ENCODE data around the gene SH3RF3. TPM values are rescaled to one million over a fixed set of nuclear protein-coding genes. Genes with fewer than 3 reads are reported as not detected.

Gene SH3RF3
- total RNA-seq, 1 donor from 2014 or later, result 7.9 TPM

DNA sequence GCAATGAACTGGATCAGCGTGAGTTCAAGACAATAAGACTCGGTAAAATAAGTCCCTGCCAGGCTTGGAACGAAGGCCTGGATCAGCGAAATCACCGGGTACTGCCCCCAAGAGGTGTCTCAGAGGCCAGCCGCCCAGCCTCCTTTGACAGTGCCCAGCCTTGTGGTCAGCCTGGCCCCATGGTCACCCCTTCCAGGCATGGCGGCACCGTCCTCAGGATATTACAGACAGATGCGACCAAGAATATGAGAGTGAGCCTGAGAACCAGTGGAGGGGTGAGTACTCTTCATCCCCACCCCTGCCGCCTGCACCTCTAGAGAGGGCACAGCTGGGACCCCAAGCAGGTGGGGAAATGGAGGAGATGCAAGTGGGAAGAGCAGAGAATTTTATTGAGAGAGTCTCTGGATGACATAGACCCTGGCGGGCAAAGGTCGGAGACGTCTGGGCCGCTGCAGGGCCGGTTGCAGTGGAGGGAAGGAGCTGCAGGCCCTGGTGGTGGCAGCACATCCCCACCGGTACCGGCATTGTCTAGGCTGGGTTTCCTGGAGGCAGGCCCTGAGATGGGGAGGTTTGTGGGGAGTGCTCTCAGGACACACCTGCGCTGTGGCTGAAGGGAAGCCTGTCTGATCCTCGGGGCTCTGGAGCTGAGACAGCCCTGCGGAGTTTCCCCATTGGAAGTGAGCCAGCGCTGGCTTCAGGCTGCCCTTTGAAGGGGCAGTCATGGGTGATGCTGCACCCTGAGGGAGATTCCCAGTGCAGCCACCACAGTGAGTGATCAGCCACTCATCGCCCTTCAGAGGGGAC lies 294.8 kb downstream of the SH3RF3 start:
- Histone ChIP-seq H3K27ac (replicated peaks) (no peak overlapping the region), H3K36me3 (no peaks in the 10 kb centered on the region), H3K9me3 (replicated peaks) (no peaks in the 10 kb centered on the region), H3K27me3 (ENCODE audit: low read depth) (no peaks in the 10 kb centered on the region), H3K4me1 (no peaks in the 10 kb centered on the region), H3K4me3 (no peak overlapping the region)
- no peak for DNase-seq
- intact Hi-C loops (cut with micrococcal nuclease), result no loop called here
- TF ChIP-seq, protein P1, sequence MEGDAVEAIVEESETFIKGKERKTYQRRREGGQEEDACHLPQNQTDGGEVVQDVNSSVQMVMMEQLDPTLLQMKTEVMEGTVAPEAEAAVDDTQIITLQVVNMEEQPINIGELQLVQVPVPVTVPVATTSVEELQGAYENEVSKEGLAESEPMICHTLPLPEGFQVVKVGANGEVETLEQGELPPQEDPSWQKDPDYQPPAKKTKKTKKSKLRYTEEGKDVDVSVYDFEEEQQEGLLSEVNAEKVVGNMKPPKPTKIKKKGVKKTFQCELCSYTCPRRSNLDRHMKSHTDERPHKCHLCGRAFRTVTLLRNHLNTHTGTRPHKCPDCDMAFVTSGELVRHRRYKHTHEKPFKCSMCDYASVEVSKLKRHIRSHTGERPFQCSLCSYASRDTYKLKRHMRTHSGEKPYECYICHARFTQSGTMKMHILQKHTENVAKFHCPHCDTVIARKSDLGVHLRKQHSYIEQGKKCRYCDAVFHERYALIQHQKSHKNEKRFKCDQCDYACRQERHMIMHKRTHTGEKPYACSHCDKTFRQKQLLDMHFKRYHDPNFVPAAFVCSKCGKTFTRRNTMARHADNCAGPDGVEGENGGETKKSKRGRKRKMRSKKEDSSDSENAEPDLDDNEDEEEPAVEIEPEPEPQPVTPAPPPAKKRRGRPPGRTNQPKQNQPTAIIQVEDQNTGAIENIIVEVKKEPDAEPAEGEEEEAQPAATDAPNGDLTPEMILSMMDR (IDR thresholded peaks at IDR 0.05; ENCODE audit: borderline replicate concordance), result no peak

DNA sequence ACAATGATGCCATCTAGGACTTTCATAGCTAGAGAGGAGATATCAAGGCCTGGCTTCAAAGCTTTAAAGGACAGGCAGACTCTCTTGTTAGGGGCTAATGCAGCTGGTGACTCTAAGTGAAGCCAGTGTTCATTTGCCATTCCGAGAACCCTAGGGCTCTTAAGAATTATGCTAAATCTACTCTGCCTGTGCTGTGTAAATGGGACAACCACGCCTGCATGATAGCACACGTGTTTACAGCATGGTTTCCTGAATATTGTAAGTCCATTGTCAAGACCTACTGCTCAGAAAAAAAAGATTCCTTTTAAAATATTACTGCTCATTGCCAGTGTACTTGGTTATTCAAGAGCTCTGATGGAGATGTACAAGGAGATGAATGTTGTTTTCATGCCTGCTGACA lies 296.4 kb downstream of the SH3RF3 start:
- H3K27me3 ChIP-seq (ENCODE audit: low read depth), result no peaks in the 10 kb centered on the region
- H3K4me3 ChIP-seq, result no peak overlapping the region
- TF ChIP-seq, protein P1 (IDR thresholded peaks at IDR 0.05; ENCODE audit: borderline replicate concordance), result no peak
- intact Hi-C loops (cut with micrococcal nuclease), result no loop called here
- no peaks in the 10 kb centered on the region for H3K36me3 ChIP-seq
- no peaks in the 10 kb centered on the region for H3K9me3 ChIP-seq (replicated peaks)
- no peak for DNase-seq
- H3K27ac ChIP-seq (replicated peaks), result no peak overlapping the region
- no peaks in the 10 kb centered on the region for H3K4me1 ChIP-seq

DNA sequence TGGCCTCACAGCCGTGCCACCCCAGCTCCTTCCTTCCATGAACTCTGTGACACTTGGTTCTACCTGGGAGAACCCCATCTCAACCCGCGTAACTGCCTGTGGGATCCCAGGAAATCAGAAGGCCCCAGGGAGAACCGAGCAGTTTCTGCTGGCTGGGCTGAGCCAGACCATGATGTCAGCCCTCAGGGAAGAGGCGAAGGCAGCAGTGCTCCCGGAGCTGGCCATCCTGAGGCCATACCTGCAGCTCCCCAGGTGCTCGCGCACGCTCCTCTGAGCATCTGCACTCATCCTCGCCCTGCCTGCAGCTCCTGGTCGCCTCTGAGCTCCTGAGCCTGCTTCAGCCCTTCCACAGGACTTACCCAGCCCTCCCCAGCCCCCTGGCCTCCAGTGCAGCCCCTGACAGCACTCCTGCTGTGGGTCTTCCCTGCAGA lies 298.7 kb downstream of the SH3RF3 start:
- intact Hi-C loops (cut with micrococcal nuclease), result no loop called here
- Histone ChIP-seq H3K36me3 (peaks cover 3% of the 10 kb centered on the region), H3K27me3 (ENCODE audit: low read depth) (no peaks in the 10 kb centered on the region), H3K4me1 (no peaks in the 10 kb centered on the region), H3K9me3 (replicated peaks) (no peaks in the 10 kb centered on the region), H3K4me3 (no peak overlapping the region), H3K27ac (replicated peaks) (no peak overlapping the region)
- TF ChIP-seq, protein P1 (IDR thresholded peaks at IDR 0.05; ENCODE audit: borderline replicate concordance), result no peak
- DNase-seq, result no peak

DNA sequence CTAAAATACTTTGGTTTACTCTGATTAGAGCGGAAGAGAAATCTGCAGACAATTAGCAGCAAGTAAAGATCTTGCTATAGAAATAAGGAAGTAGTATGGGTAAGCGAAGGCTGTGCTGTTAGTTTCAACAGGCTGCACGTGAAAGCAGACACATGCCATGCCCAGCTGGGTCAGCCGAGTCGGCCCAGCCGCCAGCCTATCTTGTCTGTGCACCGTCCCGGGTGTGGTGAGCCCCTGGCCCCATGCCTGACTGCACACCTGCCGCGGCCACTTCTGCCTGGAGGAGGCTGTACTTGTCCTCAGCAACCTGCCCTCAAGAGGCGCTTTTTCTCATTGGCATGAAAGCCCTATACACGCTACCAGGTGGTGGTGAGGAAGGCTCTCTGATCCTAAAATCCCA lies 299.3 kb downstream of the SH3RF3 start:
- H3K27ac ChIP-seq (replicated peaks), result no peak overlapping the region
- intact Hi-C loops (cut with micrococcal nuclease), result no loop called here
- no peak for DNase-seq
- no peaks in the 10 kb centered on the region for H3K27me3 ChIP-seq (ENCODE audit: low read depth)
- no peak overlapping the region for H3K4me3 ChIP-seq
- H3K4me1 ChIP-seq, result no peaks in the 10 kb centered on the region
- TF ChIP-seq, protein P1 (IDR thresholded peaks at IDR 0.05; ENCODE audit: borderline replicate concordance), result no peak
- H3K9me3 ChIP-seq (replicated peaks), result no peaks in the 10 kb centered on the region
- peaks cover 6% of the 10 kb centered on the region for H3K36me3 ChIP-seq

DNA sequence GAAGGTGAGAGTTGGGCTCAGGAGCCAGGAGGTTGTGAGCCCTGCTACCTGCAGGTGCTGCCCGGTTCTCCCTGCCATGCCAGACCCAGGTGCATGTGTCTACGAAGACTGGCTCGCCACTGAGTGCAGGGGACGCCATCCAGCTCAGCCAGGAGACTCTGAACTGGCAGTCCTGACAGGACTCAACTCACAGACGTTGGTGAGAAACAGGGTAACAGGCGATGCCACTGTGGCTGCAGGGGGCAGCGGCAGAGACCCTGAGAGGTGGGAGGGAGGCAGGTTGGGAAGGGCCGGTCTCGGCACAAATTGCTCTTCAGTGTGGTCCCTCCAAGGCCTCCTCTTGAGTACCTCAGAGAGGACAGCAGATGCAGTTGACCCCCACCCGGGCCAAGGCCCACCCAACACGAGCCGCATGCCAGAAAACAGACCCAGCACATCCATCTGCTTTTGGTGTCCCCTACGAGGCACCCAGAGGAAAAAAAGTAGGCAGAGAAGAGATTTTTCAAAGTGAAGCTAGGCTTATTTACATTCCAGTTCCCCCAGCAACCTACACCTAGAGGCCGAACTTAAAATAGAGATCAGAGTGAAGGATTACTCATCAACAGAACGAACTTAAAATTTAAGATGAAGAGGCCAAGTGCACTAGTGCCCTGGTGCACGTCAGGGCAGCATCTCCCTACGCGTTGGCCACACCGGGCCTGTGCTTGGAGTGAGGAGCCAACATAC lies 300.0 kb downstream of the SH3RF3 start:
- H3K4me1 ChIP-seq, result no peaks in the 10 kb centered on the region
- H3K9me3 ChIP-seq (replicated peaks), result no peaks in the 10 kb centered on the region
- no peak overlapping the region for H3K4me3 ChIP-seq
- H3K27me3 ChIP-seq (ENCODE audit: low read depth), result no peaks in the 10 kb centered on the region
- no peak for DNase-seq
- intact Hi-C loops (cut with micrococcal nuclease), result no loop called here
- H3K36me3 ChIP-seq, result peaks cover 6% of the 10 kb centered on the region
- H3K27ac ChIP-seq (replicated peaks), result no peak overlapping the region
- TF ChIP-seq, protein P1 (IDR thresholded peaks at IDR 0.05; ENCODE audit: borderline replicate concordance), result no peak

Measured in left ventricle myocardium inferior (tissue), 1 donor.